ENCODE results near the gene FBXO41. TPM values are rescaled to one million over a fixed set of nuclear protein-coding genes. Genes with fewer than 3 reads are reported as not detected.

FBXO41 gene
- total and polyA plus RNA-seq, 9 of the 15 experiments (the other 6 are each of a cell fraction or from before 2014, with no cell fraction given): 0.21 to 8.2 (median 3.5) TPM

DNA sequence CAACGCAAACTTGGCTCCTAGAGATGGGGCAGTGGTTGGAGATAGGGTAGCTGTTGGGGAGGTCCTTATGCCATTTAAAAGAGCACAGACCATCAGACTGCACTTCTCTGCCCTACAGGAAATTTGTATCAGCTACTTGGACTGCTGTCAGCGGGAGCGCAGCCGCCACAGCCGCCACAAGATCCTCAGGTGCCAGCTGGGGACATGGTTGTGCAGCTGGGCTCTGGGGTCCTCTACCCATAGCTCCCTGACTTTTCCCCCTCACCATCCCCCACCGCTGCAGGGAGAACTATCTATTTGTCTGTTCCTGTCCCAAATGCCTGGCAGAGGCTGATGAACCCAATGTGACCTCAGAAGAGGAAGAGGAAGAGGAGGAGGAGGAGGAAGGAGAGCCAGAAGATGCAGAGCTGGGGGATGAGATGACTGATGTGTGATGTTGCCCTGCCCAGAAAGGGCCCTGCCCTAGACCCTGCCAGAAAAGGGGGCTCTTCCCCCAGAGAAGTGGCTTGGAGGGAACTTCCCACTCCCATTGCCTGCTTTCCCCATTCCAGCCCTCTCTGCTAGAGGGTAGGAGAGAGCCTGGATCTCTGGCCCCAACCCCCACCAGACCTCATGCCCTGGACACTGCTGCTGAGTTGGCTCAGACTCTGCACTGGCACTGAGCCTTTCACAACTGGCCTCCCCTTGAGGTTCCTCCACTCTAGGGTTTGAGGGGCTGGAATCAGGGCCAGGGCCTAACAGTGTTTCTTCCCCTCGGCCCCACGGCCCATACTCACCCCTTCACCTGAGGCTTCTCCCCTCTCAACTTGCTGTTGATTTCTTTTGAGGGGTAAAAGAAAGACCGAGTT is 58.5 kb downstream of the FBXO41 start:
- H3K4me3 ChIP-seq: no peak overlapping the region
- H3K79me2 ChIP-seq (ENCODE audit: control insufficient read depth, insufficient read depth, low read length): no peaks in the 10 kb centered on the region
- H2AFZ ChIP-seq (ENCODE audit: low read depth, low read length): no peak overlapping the region
- H4K20me1 ChIP-seq (replicated peaks; ENCODE audit: control insufficient read depth, insufficient read depth, low read length): peaks cover 3% of the 10 kb centered on the region; the same call in 1 of the 2 replicates
- 73% methylated on average over 8 of the region's 9 CpGs for WGBS (ENCODE audit: insufficient coverage, low coverage, missing lambda C conversion rate)
- H3K4me2 ChIP-seq (ENCODE audit: insufficient read depth, low read length): no peak overlapping the region
- no peaks in the 10 kb centered on the region for H3K9me3 ChIP-seq (replicated peaks; ENCODE audit: control insufficient read depth, insufficient read depth, low read depth, low read length)
- BruUV-seq (replicated peaks): TSS peak; percentile 20
- in situ Hi-C loops (cut with MboI): no loop called here
- ChIA-PET POLR2A (interaction anchor here (4.9 kb wide), 1 partner anchor 9 kb away, joined by 43 read pairs; the partner anchor contains the start of genes CCT7 and PRADC1), CTCF (ENCODE audit: low intra/inter-chr PET ratio) (no interaction called here)
- H3K4me1 ChIP-seq (replicated peaks in 1 of 2; ENCODE audit: control insufficient read depth in 2 of 2, insufficient read depth in 2 of 2, low read length in 2 of 2): peaks cover 0 to 7% of the 10 kb centered on the region in 2 experiments; a peak in 3 of 5 replicates
- peaks cover 89% of the 10 kb centered on the region for H3K36me3 ChIP-seq (ENCODE audit: control insufficient read depth, insufficient read depth, low read length)
- H3K9me1 ChIP-seq (ENCODE audit: control insufficient read depth, insufficient read depth, low read length): no peaks in the 10 kb centered on the region
- H3K27me3 ChIP-seq (ENCODE audit: control insufficient read depth in 2 of 2, insufficient read depth in 2 of 2, low read length in 2 of 2): no peaks in the 10 kb centered on the region
- H3K27ac ChIP-seq (ENCODE audit: extremely low read depth, low read depth, low read length): no peak overlapping the region
- ATAC-seq (peak; percentile 24; the same call in 2 of the 3 replicates), DNase-seq (ENCODE audit: extremely low read depth in 1 of 4, low spot score in 3 of 4) (no peak), FAIRE-seq (no peak)
- intact Hi-C loops (cut with micrococcal nuclease): no loop called here
- H3K9ac ChIP-seq (ENCODE audit: insufficient read depth in 1 of 2, low read depth in 2 of 2, low read length in 2 of 2): peak overlapping the region in 1 of 2 experiments; percentile 62; a peak in 1 of 4 replicates
- TF ChIP-seq KAT2B (IDR thresholded peaks at IDR 0.05; ENCODE audit: low read depth, low read length): no peak
- 0 out of 2 replicates have a peak, but pooled peaks have one; percentile 12 for TF ChIP-seq POLR2G (IDR thresholded peaks at IDR 0.05; ENCODE audit: low read depth, low read length)
- TF ChIP-seq FUS (optimal IDR thresholded peaks at IDR 0.05; ENCODE audit: low read depth, low read length): no peak
- TF ChIP-seq ZNF444 (CRISPR knock-in tag; IDR thresholded peaks at IDR 0.05): no peak
- no peak for TF ChIP-seq ERF (CRISPR knock-in tag; IDR thresholded peaks at IDR 0.05)
- no peak for TF ChIP-seq PHF21A (IDR thresholded peaks at IDR 0.05; ENCODE audit: borderline replicate concordance, low read depth)
- no peak for TF ChIP-seq NCOR1 (IDR thresholded peaks at IDR 0.05)
- no peak for TF ChIP-seq HDAC2 (IDR thresholded peaks at IDR 0.05)
- TF ChIP-seq, protein P1, sequence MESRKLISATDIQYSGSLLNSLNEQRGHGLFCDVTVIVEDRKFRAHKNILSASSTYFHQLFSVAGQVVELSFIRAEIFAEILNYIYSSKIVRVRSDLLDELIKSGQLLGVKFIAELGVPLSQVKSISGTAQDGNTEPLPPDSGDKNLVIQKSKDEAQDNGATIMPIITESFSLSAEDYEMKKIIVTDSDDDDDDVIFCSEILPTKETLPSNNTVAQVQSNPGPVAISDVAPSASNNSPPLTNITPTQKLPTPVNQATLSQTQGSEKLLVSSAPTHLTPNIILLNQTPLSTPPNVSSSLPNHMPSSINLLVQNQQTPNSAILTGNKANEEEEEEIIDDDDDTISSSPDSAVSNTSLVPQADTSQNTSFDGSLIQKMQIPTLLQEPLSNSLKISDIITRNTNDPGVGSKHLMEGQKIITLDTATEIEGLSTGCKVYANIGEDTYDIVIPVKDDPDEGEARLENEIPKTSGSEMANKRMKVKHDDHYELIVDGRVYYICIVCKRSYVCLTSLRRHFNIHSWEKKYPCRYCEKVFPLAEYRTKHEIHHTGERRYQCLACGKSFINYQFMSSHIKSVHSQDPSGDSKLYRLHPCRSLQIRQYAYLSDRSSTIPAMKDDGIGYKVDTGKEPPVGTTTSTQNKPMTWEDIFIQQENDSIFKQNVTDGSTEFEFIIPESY (CRISPR knock-in tag; IDR thresholded peaks at IDR 0.05): peak; percentile 61; the same call in 1 of the 2 replicates
- TF ChIP-seq TAL1 (IDR thresholded peaks at IDR 0.05): no peak
- no peak for TF ChIP-seq MAFK (IDR thresholded peaks at IDR 0.05; ENCODE audit: low read length)
- no peak for TF ChIP-seq KLF6 (CRISPR knock-in tag; IDR thresholded peaks at IDR 0.05; ENCODE audit: borderline replicate concordance)
- TF ChIP-seq, protein P2, sequence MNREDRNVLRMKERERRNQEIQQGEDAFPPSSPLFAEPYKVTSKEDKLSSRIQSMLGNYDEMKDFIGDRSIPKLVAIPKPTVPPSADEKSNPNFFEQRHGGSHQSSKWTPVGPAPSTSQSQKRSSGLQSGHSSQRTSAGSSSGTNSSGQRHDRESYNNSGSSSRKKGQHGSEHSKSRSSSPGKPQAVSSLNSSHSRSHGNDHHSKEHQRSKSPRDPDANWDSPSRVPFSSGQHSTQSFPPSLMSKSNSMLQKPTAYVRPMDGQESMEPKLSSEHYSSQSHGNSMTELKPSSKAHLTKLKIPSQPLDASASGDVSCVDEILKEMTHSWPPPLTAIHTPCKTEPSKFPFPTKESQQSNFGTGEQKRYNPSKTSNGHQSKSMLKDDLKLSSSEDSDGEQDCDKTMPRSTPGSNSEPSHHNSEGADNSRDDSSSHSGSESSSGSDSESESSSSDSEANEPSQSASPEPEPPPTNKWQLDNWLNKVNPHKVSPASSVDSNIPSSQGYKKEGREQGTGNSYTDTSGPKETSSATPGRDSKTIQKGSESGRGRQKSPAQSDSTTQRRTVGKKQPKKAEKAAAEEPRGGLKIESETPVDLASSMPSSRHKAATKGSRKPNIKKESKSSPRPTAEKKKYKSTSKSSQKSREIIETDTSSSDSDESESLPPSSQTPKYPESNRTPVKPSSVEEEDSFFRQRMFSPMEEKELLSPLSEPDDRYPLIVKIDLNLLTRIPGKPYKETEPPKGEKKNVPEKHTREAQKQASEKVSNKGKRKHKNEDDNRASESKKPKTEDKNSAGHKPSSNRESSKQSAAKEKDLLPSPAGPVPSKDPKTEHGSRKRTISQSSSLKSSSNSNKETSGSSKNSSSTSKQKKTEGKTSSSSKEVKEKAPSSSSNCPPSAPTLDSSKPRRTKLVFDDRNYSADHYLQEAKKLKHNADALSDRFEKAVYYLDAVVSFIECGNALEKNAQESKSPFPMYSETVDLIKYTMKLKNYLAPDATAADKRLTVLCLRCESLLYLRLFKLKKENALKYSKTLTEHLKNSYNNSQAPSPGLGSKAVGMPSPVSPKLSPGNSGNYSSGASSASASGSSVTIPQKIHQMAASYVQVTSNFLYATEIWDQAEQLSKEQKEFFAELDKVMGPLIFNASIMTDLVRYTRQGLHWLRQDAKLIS (CRISPR knock-in tag; IDR thresholded peaks at IDR 0.05): no peak
- no peak for TF ChIP-seq NFXL1 (CRISPR knock-in tag; IDR thresholded peaks at IDR 0.05)
- no peak for TF ChIP-seq SAFB2 (IDR thresholded peaks at IDR 0.05; ENCODE audit: borderline replicate concordance, low read depth, low read length, severe bottlenecking)
- no peak for TF ChIP-seq ZNF175 (CRISPR knock-in tag; IDR thresholded peaks at IDR 0.05; ENCODE audit: low read depth)
- TF ChIP-seq BCOR (IDR thresholded peaks at IDR 0.05): no peak
